ENCODE measurements around the gene B9D1.

- TF ChIP-seq, protein P1, sequence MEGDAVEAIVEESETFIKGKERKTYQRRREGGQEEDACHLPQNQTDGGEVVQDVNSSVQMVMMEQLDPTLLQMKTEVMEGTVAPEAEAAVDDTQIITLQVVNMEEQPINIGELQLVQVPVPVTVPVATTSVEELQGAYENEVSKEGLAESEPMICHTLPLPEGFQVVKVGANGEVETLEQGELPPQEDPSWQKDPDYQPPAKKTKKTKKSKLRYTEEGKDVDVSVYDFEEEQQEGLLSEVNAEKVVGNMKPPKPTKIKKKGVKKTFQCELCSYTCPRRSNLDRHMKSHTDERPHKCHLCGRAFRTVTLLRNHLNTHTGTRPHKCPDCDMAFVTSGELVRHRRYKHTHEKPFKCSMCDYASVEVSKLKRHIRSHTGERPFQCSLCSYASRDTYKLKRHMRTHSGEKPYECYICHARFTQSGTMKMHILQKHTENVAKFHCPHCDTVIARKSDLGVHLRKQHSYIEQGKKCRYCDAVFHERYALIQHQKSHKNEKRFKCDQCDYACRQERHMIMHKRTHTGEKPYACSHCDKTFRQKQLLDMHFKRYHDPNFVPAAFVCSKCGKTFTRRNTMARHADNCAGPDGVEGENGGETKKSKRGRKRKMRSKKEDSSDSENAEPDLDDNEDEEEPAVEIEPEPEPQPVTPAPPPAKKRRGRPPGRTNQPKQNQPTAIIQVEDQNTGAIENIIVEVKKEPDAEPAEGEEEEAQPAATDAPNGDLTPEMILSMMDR (IDR thresholded peaks at IDR 0.05): no peak
- TF ChIP-seq JUND (IDR thresholded peaks at IDR 0.05) (no peak), EP300 (IDR thresholded peaks at IDR 0.05; ENCODE audit: borderline replicate concordance in 1 of 2, low read depth in 1 of 2, low read length in 1 of 2) (no peak), RCOR1 (IDR thresholded peaks at IDR 0.05; ENCODE audit: low read length) (no peak), TAF1 (IDR thresholded peaks at IDR 0.05; ENCODE audit: borderline replicate concordance, low read depth, low read length) (no peak), EZH2phosphoT487 (IDR thresholded peaks at IDR 0.05; ENCODE audit: borderline replicate concordance, low read depth) (no peak), NFIC (IDR thresholded peaks at IDR 0.05; ENCODE audit: borderline replicate concordance) (no peak), RXRA (IDR thresholded peaks at IDR 0.05; ENCODE audit: borderline replicate concordance, low read depth) (no peak)
These were observed 52.8 kb downstream of the B9D1 start for GRCh38 chr17:19309701-19310100.

Data from SK-N-SH (cell line).